GM19463 (cell line): ENCODE data around the gene TSPAN16.
A peak's percentile ranks its signal among the peaks of the same experiment; 100 is the strongest.
"Not testable (repeated sequence)": the region's sequence is repeated elsewhere in the genome, so short reads cannot be mapped to it uniquely, and the experiment has no call there.

Source experiments
- ATAC-seq: cut with Tn5 transposase; IDR thresholded peaks from one replicate; pipeline ENCODE4 v1.9.1; 2021; ENCODE audit warnings: mild to moderate bottlenecking, moderate library complexity; ENCODE audit not compliant: unreplicated experiment

Gene TSPAN16

GRCh38 chr19:11306337-11306736 is 10.4 kb downstream of the TSPAN16 start:
- ATAC-seq = no peak

GRCh38 chr19:11320278-11320995 is 24.5 kb downstream of the TSPAN16 start:
- not testable (repeated sequence) for ATAC-seq

- no peak for ATAC-seq
These were observed 25.5 kb downstream of the TSPAN16 start for GRCh38 chr19:11321191-11322126.

- ATAC-seq = no peak
These were observed 26.5 kb downstream of the TSPAN16 start for GRCh38 chr19:11322269-11323024.

GRCh38 chr19:11323601-11324078 is 27.7 kb downstream of the TSPAN16 start:
- ATAC-seq = no peak

- ATAC-seq = no peak
These were observed 28.2 kb downstream of the TSPAN16 start for GRCh38 chr19:11324079-11324661.

GRCh38 chr19:11324748-11325389 is 28.9 kb downstream of the TSPAN16 start:
- no peak for ATAC-seq

- no peak for ATAC-seq
These were observed 29.6 kb downstream of the TSPAN16 start for GRCh38 chr19:11325544-11325943.

- no peak for ATAC-seq
These were observed 34.2 kb downstream of the TSPAN16 start for GRCh38 chr19:11330127-11330526.

- no peak for ATAC-seq
These were observed 35.5 kb downstream of the TSPAN16 start for GRCh38 chr19:11331502-11331901.

GRCh38 chr19:11332822-11333221 is 36.9 kb downstream of the TSPAN16 start:
- ATAC-seq = no peak

- not testable (repeated sequence) for ATAC-seq
These were observed 37.9 kb downstream of the TSPAN16 start for GRCh38 chr19:11333838-11334237.

GRCh38 chr19:11335449-11336146 is 39.6 kb downstream of the TSPAN16 start:
- no peak for ATAC-seq

GRCh38 chr19:11337080-11337479 is 41.1 kb downstream of the TSPAN16 start:
- no peak for ATAC-seq

GRCh38 chr19:11338121-11338520 is 42.2 kb downstream of the TSPAN16 start:
- ATAC-seq = no peak

- ATAC-seq = no peak
These were observed 42.8 kb downstream of the TSPAN16 start for GRCh38 chr19:11338569-11339253.

GRCh38 chr19:11339254-11340098 is 43.5 kb downstream of the TSPAN16 start, which contains the start of gene RAB3D:
RAB3D (minus strand) TSS chr19:11339657; CDS start chr19:11337399, 2,258 bp downstream.
- peak; percentile 71 for ATAC-seq

GRCh38 chr19:11340099-11340467 is 44.1 kb downstream of the TSPAN16 start:
- ATAC-seq = not testable (repeated sequence)
